Body of pancreas (tissue), 4 donors: ENCODE measurements around the gene AIMP1.

Experiments
- CTCF ChIP-seq, 7 experiments: fragments of 450-650 bp in 4 of 7; fragments of 200-600 bp in 3 of 7; sonication (generic) in 3 of 7; IDR thresholded peaks; one replicate each; pipeline ENCODE4 v1.5.1; 2016 to 2019; ENCODE audit warnings: antibody characterized with exemption in 7 of 7
- POLR2A ChIP-seq, 3 donors: fragments of 450-650 bp; IDR thresholded peaks; one replicate each; pipeline ENCODE4 v1.6.1; 2016; ENCODE audit warnings: antibody characterized with exemption in 3 of 3, mild to moderate bottlenecking in 2 of 3

GRCh38 chr4:106370214-106370613, 53.9 kb downstream of the AIMP1 start:
- TF ChIP-seq POLR2A (IDR thresholded peaks at IDR 0.05) (no peak), CTCF (IDR thresholded peaks at IDR 0.05) (no peak)
